Upper lobe of right lung (tissue), 1 donor: Measurements from ENCODE around the gene CHCHD10. TPM values are rescaled to one million over a fixed set of nuclear protein-coding genes. Genes with fewer than 3 reads are reported as not detected.

ENCODE experiments used
- ATAC-seq: fragments of 200-7000 bp; cut with Tn5 transposase; one replicate; pipeline ENCODE4 v1.9.1; 2020; ENCODE audit warnings: mild to moderate bottlenecking, moderate library complexity
- DNase-seq: peaks from one replicate; pipeline ENCODE4 v3.0.0-alpha.2; 2020
- H3K27ac ChIP-seq: fragments of 200-600 bp; one replicate; pipeline ENCODE4 v1.8.0; 2022
- H3K27me3 ChIP-seq: fragments of 200-600 bp; one replicate; pipeline ENCODE4 v1.8.0; 2022; ENCODE audit warnings: mild to moderate bottlenecking
- H3K36me3 ChIP-seq: fragments of 200-600 bp; one replicate; pipeline ENCODE4 v1.8.0; 2022
- H3K4me1 ChIP-seq: fragments of 200-600 bp; one replicate; pipeline ENCODE4 v1.8.0; 2022
- H3K4me3 ChIP-seq: fragments of 200-600 bp; one replicate; pipeline ENCODE4 v1.8.0; 2022; ENCODE audit warnings: mild to moderate bottlenecking
- H3K9me3 ChIP-seq: fragments of 200-600 bp; one replicate; pipeline ENCODE4 v1.8.0; 2022
- intact Hi-C: fragments of 100-400 bp; cut with DNase I; formaldehyde crosslinking; loops from one replicate; pipeline ENCODE4 v1.11.0; 2022
- total RNA-seq: library from RNA; stranded (reverse); fragmentation: NEBNext Ultra II Directional; extraction: Animal tissue kit (Norgen Biotek cat#: 25700); gene quantifications from one replicate; pipeline ENCODE4 v1.2.1, GENCODE V29; 2021
- TF ChIP-seq, protein P1 (sequence below): fragments of 200-600 bp; IDR thresholded peaks from one replicate; pipeline ENCODE4 v1.8.0; 2022; ENCODE audit warnings: antibody characterized with exemption
- donor health status: DM: no; HTN: yes; CAD: no; lungs with severe emphysema.

CHCHD10 gene
- total RNA-seq, 1 donor from 2014 or later = 102 TPM

DNA sequence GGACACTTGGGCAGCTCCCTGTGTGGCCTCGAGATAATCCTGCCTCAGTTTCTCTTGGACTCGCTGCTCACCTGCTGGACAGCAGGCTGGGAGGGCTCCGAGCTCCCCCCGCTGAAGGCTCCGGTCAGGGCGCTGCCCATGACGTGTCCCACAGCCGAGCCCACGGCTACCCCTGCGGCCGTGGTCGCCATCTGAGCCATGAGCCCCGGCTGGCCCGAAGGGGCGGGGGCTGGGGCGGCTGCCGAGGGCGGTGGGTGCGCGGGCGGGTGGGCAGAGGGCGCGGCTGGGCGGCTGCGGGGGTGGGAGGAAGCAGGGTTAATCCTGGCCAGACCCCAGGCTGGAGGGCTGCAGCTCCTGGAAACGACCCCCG, 484 bp downstream of the CHCHD10 start:
- peak; percentile 1 for ATAC-seq
- intact Hi-C loops = no loop called here

DNA sequence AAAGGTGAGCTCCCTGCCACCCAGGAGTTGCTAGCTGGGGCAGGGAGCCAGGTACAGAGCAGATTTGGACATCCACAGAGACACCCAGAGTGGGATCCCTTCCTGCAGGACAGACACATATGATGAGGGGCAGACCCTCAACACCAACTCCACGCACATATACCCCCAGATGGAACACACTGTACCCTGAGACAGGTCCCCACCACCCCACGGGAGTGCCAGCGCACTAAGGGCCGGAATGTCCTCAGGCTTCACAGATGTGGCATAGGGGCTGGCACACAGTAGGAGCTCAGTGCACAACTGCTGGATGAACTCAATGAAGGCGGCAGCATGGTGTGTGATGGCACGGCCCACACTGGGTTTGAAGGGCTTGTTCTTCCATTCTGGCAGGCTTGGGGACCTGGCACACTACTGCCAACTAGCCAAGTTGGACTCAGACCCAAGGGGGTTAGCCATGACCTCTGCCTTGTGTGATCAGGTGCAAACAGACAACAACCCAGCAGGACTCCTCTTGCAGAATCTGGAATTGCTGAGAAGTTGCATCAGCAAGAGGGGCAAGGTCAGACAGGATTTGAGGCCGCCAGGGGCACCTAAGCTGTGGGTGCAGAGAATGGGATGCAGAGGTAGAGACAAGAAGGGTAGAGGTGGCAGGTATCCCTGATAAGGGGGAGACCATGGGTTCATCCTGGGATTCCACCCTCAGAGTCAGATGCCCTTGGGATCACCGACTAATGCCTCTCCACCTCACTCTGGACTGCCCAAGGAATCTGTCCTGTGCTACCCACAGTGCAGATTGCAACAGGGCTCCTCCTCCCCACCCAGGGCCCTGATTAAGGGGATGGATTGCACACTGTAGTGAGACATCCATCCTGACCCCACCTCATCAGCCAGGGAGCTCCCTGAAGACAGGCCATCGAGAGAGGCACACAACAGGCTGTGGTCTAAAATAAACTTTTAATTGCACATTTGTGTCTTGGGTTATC, 2.6 kb downstream of the CHCHD10 start:
- Histone ChIP-seq H3K4me1 (peaks cover 23% of the 10 kb centered on the region), H3K27ac (no peak overlapping the region), H3K27me3 (no peaks in the 10 kb centered on the region), H3K9me3 (no peaks in the 10 kb centered on the region), H3K36me3 (no peaks in the 10 kb centered on the region), H3K4me3 (no peak overlapping the region)
- DNase-seq (no peak), ATAC-seq (no peak)
- TF ChIP-seq, protein P1, sequence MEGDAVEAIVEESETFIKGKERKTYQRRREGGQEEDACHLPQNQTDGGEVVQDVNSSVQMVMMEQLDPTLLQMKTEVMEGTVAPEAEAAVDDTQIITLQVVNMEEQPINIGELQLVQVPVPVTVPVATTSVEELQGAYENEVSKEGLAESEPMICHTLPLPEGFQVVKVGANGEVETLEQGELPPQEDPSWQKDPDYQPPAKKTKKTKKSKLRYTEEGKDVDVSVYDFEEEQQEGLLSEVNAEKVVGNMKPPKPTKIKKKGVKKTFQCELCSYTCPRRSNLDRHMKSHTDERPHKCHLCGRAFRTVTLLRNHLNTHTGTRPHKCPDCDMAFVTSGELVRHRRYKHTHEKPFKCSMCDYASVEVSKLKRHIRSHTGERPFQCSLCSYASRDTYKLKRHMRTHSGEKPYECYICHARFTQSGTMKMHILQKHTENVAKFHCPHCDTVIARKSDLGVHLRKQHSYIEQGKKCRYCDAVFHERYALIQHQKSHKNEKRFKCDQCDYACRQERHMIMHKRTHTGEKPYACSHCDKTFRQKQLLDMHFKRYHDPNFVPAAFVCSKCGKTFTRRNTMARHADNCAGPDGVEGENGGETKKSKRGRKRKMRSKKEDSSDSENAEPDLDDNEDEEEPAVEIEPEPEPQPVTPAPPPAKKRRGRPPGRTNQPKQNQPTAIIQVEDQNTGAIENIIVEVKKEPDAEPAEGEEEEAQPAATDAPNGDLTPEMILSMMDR = no peak
- intact Hi-C loops = no loop called here

More for the DNA sequence above, 484 bp downstream of the CHCHD10 start:
- Histone ChIP-seq H3K27me3 (no peaks in the 10 kb centered on the region), H3K4me3 (peak overlapping the region; percentile 81), H3K36me3 (no peaks in the 10 kb centered on the region), H3K9me3 (no peaks in the 10 kb centered on the region), H3K27ac (peak overlapping the region; percentile 83), H3K4me1 (peaks cover 26% of the 10 kb centered on the region)
- TF ChIP-seq, protein P1 = no peak
- DNase-seq = no peak

DNA sequence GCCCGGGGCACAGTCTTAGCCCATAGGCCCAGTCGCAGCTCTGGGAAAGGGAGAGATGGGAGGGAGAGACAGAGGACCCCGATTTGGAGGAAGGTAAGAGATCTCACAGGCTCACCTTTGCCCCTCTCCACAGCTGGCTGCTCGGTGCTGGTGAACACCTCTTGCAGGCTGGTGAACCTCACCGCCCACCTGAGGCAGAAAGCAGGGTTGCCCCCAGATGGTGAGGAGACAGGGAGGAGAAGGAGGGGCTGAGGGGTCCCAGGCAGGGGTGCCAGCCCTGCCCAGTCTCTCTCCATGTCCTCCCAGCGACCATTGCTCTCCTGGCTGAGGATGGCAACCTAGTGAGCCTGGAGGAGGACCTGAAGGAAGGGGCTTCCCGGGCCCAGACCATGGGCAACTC, 3.8 kb downstream of the CHCHD10 start:
- Histone ChIP-seq H3K9me3 (no peaks in the 10 kb centered on the region), H3K27ac (no peak overlapping the region), H3K27me3 (no peaks in the 10 kb centered on the region), H3K36me3 (no peaks in the 10 kb centered on the region), H3K4me3 (peak overlapping the region; percentile 28), H3K4me1 (peaks cover 22% of the 10 kb centered on the region)
- intact Hi-C loops = no loop called here
- TF ChIP-seq, protein P1 = no peak
- no peak for DNase-seq
- ATAC-seq = no peak

GRCh38 chr22:23763579-23763945, 4.2 kb downstream of the CHCHD10 start:
- peaks cover 18% of the 10 kb centered on the region for H3K4me1 ChIP-seq
- H3K9me3 ChIP-seq = no peaks in the 10 kb centered on the region
- DNase-seq (peak; percentile 78), ATAC-seq (peak; percentile 4)
- peak overlapping the region; percentile 28 for H3K4me3 ChIP-seq
- H3K27ac ChIP-seq = no peak overlapping the region
- no peaks in the 10 kb centered on the region for H3K27me3 ChIP-seq
- TF ChIP-seq, protein P1 = no peak
- H3K36me3 ChIP-seq = no peaks in the 10 kb centered on the region
- intact Hi-C loops = no loop called here

GRCh38 chr22:23762842-23763578, 4.8 kb downstream of the CHCHD10 start, which contains the start of gene C22orf15:
TSS of gene C22orf15 (plus strand) at chr22:23762990. CDS start at chr22:23763307, 317 bp downstream.
- Histone ChIP-seq H3K27ac (no peak within 1 kb of the TSS), H3K36me3 (no peaks in the 10 kb centered on the region), H3K4me1 (peaks cover 13% of the 10 kb centered on the region), H3K27me3 (no peaks in the 10 kb centered on the region), H3K4me3 (peak within 1 kb of the TSS; percentile 28), H3K9me3 (no peaks in the 10 kb centered on the region)
- ATAC-seq (no peak), DNase-seq (no peak)
- intact Hi-C loops = no loop called here
- TF ChIP-seq, protein P1 = no peak
